SK-N-SH (cell line): ENCODE results near the gene EFCAB14. TPM values are rescaled to one million over a fixed set of nuclear protein-coding genes. Genes with fewer than 3 reads are reported as not detected.
A peak's percentile ranks its signal among the peaks of the same experiment; 100 is the strongest.

ENCODE experiments used
- CTCF ChIA-PET: fragments of 300-600, 350-600 bp; formaldehyde crosslinking; extraction: SDS; loops from one replicate; lab custom pipeline; 2021; lab: Yijun Ruan, JAX
- POLR2A ChIA-PET: fragments of 350-600 bp; sonication (Branson Sonifier 250); formaldehyde crosslinking; extraction: SDS; loops from one replicate; lab custom pipeline; 2020; ENCODE audit warnings: antibody characterized with exemption, inconsistent platforms; lab: Yijun Ruan, JAX
- DNase-seq: peaks from one replicate; pipeline ENCODE4 v3.0.0; 2012
- H2AFZ ChIP-seq: fragments of 200-600 bp; sonication (generic); 2 replicates; pipeline ENCODE4 v1.8.1; 2016; ENCODE audit warnings: antibody characterized with exemption, mild to moderate bottlenecking, low read depth
- H3F3A ChIP-seq: fragments of 200-600 bp; sonication (generic); replicated peaks from 2 replicates; pipeline ENCODE3; 2016; ENCODE audit warnings: antibody characterized with exemption, mild to moderate bottlenecking; ENCODE audit not compliant: insufficient read depth
- H3K27ac ChIP-seq, 2 experiments: fragments of 200-500 bp in 1 of 2; fragments of 200-600 bp in 1 of 2; sonication (Bioruptor generic) in 1 of 2; sonication (generic), shearing (Covaris generic) in 1 of 2; 2 replicates each; pipeline versions ENCODE4 v1.5.1 to v1.6.1; 2014 to 2016; ENCODE audit warnings: low read depth in 2 of 2, inconsistent platforms in 1 of 2, low read length in 1 of 2, mild to moderate bottlenecking in 1 of 2, mixed read lengths in 1 of 2
- H3K27me3 ChIP-seq: fragments of 200-600 bp; sonication (generic), shearing (Covaris generic); 2 replicates; pipeline ENCODE4 v1.6.1; 2016; ENCODE audit warnings: mixed run types; ENCODE audit not compliant: insufficient read depth
- H3K36me3 ChIP-seq, 2 experiments: fragments of 200-500 bp in 1 of 2; fragments of 200-600 bp in 1 of 2; sonication (Bioruptor generic) in 1 of 2; sonication (generic) in 1 of 2; replicated peaks in 1 of 2; 2 replicates each; pipeline versions ENCODE3 to v1.5.1; 2014 to 2016; ENCODE audit warnings: low read length in 1 of 2, mild to moderate bottlenecking in 1 of 2; ENCODE audit not compliant: insufficient read depth in 2 of 2, control insufficient read depth in 1 of 2
- H3K4me1 ChIP-seq, 2 experiments: fragments of 200-500 bp in 1 of 2; fragments of 200-600 bp in 1 of 2; sonication (Bioruptor generic) in 1 of 2; sonication (generic), shearing (Covaris generic) in 1 of 2; 2 replicates each; pipeline versions ENCODE4 v1.5.1 to v1.6.1; 2014 to 2016; ENCODE audit warnings: low read depth in 1 of 2, low read length in 1 of 2, mixed run types in 1 of 2; ENCODE audit not compliant: insufficient read depth in 2 of 2, control insufficient read depth in 1 of 2
- H3K4me2 ChIP-seq: fragments of 200-600 bp; sonication (generic), shearing (Covaris generic); 2 replicates; pipeline ENCODE4 v1.6.1; 2017; ENCODE audit warnings: mixed run types
- H3K4me3 ChIP-seq, 2 experiments: fragments of 200-500 bp in 1 of 2; fragments of 200-600 bp in 1 of 2; sonication (Bioruptor generic) in 1 of 2; sonication (generic), shearing (Covaris generic) in 1 of 2; 2 replicates each; pipeline versions ENCODE4 v1.5.1 to v1.8.1; 2014 to 2016; ENCODE audit warnings: low read depth in 2 of 2, inconsistent platforms in 1 of 2, low read length in 1 of 2, mild to moderate bottlenecking in 1 of 2, mixed read lengths in 1 of 2, moderate library complexity in 1 of 2
- H3K79me2 ChIP-seq: fragments of 200-600 bp; sonication (generic); 2 replicates; pipeline ENCODE4 v1.8.1; 2017; ENCODE audit warnings: mild to moderate bottlenecking; ENCODE audit not compliant: insufficient read depth
- H3K9ac ChIP-seq: fragments of 200-600 bp; sonication (generic); 2 replicates; pipeline ENCODE4 v1.6.1; 2017; ENCODE audit warnings: mixed run types
- H3K9me2 ChIP-seq: fragments of 200-600 bp; sonication (generic); 2 replicates; pipeline ENCODE4 v1.6.1; 2017; ENCODE audit warnings: mixed run types
- H3K9me3 ChIP-seq: fragments of 200-600 bp; sonication (generic); 2 replicates; pipeline ENCODE4 v1.6.1; 2017; ENCODE audit warnings: mixed run types, mild to moderate bottlenecking, moderate library complexity
- H4K20me1 ChIP-seq: fragments of 200-600 bp; sonication (generic); 2 replicates; pipeline ENCODE4 v1.6.1; 2017; ENCODE audit warnings: mild to moderate bottlenecking, mixed run types; ENCODE audit not compliant: insufficient read depth
- CHD2 ChIP-seq: fragments of 150-350 bp; IDR thresholded peaks from 2 replicates; pipeline ENCODE4 v1.6.1; 2018; ENCODE audit warnings: low read length; ENCODE audit not compliant: partially characterized antibody
- ELF1 ChIP-seq: IDR thresholded peaks from 2 replicates; pipeline ENCODE4 v1.4.0; 2012
- FOSL2 ChIP-seq: IDR thresholded peaks from 2 replicates; pipeline ENCODE4 v1.4.0; 2012; ENCODE audit warnings: low read depth, mild to moderate bottlenecking, moderate library complexity, borderline replicate concordance
- FOXJ3 ChIP-seq: sonication (generic); formaldehyde crosslinking; IDR thresholded peaks from 2 replicates; pipeline ENCODE4 v1.5.1; 2020; ENCODE audit warnings: mild to moderate bottlenecking, missing genetic modification reagents
- GABPA ChIP-seq: IDR thresholded peaks from 2 replicates; pipeline ENCODE4 v1.4.0; 2012; ENCODE audit warnings: low read depth, mild to moderate bottlenecking
- GATA2 ChIP-seq: sonication (generic); formaldehyde crosslinking; IDR thresholded peaks from 2 replicates; pipeline ENCODE4 v1.5.0; 2020; ENCODE audit warnings: mild to moderate bottlenecking, missing genetic modification reagents
- IRF3 ChIP-seq: fragments of 150-350 bp; IDR thresholded peaks from 2 replicates; pipeline ENCODE4 v1.6.1; 2016; ENCODE audit warnings: mild to moderate bottlenecking, low read depth, low read length
- MEF2A ChIP-seq: IDR thresholded peaks from 2 replicates; pipeline ENCODE4 v1.4.0; 2012; ENCODE audit warnings: low read depth, borderline replicate concordance
- NFIC ChIP-seq: IDR thresholded peaks from 2 replicates; pipeline ENCODE4 v1.4.0; 2012; ENCODE audit warnings: borderline replicate concordance
- NRF1 ChIP-seq: IDR thresholded peaks from 2 replicates; pipeline ENCODE4 v1.6.1; 2012; ENCODE audit warnings: low read depth, mild to moderate bottlenecking, low read length
- POLR2AphosphoS5 ChIP-seq: IDR thresholded peaks from 2 replicates; pipeline ENCODE4 v1.6.1; 2012; ENCODE audit warnings: low read depth, low read length
- RAD21 ChIP-seq: IDR thresholded peaks from 2 replicates; pipeline ENCODE4 v1.6.1; 2012; ENCODE audit warnings: mild to moderate bottlenecking, low read length
- RCOR1 ChIP-seq: fragments of 150-350 bp; IDR thresholded peaks from 2 replicates; pipeline ENCODE4 v1.6.1; 2017; ENCODE audit warnings: antibody characterized with exemption, low read length
- SMC3 ChIP-seq: IDR thresholded peaks from 2 replicates; pipeline ENCODE4 v1.6.1; 2012; ENCODE audit warnings: low read depth, low read length, improper control_type of control experiment
- TAF1 ChIP-seq: IDR thresholded peaks from 2 replicates; pipeline ENCODE4 v1.6.1; 2012; ENCODE audit warnings: low read depth, mild to moderate bottlenecking, low read length, moderate library complexity, borderline replicate concordance
- USF2 ChIP-seq: fragments of 150-350 bp; IDR thresholded peaks from 2 replicates; pipeline ENCODE4 v1.6.1; 2017; ENCODE audit warnings: antibody characterized with exemption, low read length, low read depth, borderline replicate concordance
- YY1 ChIP-seq: IDR thresholded peaks from 2 replicates; pipeline ENCODE4 v1.4.0; 2012; ENCODE audit warnings: low read depth, mild to moderate bottlenecking
- WGBS: methylation state at CpG from one replicate; pipeline ENCODE4 v1.1.6; 2017; ENCODE audit warnings: low lambda C conversion rate; 5-methylcytosine and 5-hydroxymethylcytosine counted together
- polyA plus RNA-seq, 3 experiments: library from polyadenylated mRNA; depleted of rRNA; stranded (reverse); fragments of >200 nt; gene quantifications; 2 replicates each; pipeline ENCODE4 v1.2.3, GENCODE V29; 2012

Gene EFCAB14
- polyA plus RNA-seq, 1 of the 3 experiments (the other 2 are of a cell fraction): 13.6 TPM

DNA sequence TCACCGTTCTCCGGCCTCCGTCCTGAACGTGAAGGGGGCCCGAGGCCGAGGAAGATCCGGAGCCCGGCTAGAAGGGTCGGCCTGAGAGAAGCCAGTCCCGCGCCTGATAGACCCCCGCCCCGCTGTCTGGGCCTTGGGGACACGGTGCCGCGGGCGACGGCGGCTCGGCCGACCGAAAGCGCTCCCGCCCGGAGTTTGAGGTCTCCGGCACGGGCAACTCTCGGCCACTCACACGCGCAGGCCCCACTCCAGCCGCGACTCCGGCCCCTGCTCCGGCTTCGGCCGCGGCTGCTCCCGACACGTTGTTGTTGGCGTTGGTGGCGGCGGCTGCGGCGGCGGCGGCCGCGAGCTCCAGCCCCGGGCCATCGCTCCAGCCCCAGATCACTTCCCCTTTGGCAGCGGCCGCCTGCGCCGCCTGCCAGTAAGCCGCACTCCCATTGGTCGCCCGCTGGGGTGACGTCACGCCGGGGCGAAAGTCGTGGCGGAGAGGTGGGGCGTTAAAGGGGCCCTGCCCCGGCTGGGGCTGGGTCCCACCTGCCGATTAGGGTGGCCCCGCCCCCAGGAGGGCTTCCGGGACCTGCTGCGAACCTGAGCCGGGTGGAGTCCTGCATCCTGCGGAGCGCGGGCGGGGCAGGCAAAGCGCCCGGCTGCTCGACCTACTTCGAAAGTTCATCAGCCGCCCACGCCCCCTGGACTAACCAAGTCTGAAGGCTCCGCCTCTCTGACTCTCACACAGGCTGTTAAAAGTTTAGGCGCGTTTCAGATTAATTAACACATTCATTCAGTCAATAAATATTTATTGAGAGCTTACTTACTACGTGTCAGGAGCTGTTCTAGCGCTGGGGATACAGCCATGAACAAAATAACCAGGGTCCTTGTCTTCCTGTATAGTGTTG lies at the start of gene EFCAB14 (continued):
- TF ChIP-seq IRF3: no peak
- peak; percentile 71; the same call in 1 of the 2 replicates for TF ChIP-seq NFIC
- no peak for TF ChIP-seq MEF2A
- TF ChIP-seq GATA2 (CRISPR knock-in tag): no peak
- no peak; the same call in 1 of the 2 replicates for TF ChIP-seq YY1
- peak; percentile 70; the same call in 1 of the 2 replicates for TF ChIP-seq TAF1
- no peak for TF ChIP-seq USF2
- TF ChIP-seq RAD21: no peak
- TF ChIP-seq ELF1: peak; percentile 91
- TF ChIP-seq NRF1: no peak
- no peak; the same call in 1 of the 2 replicates for TF ChIP-seq GABPA
- TF ChIP-seq RCOR1: no peak
- TF ChIP-seq FOSL2: no peak
- peak; percentile 17 for TF ChIP-seq POLR2AphosphoS5
- no peak for TF ChIP-seq FOXJ3 (CRISPR knock-in tag)

- H3K79me2 ChIP-seq: no peaks in the 10 kb centered on the region
- no peaks in the 10 kb centered on the region for H3F3A ChIP-seq
- no peaks in the 10 kb centered on the region for H3K36me3 ChIP-seq
- no peak for DNase-seq
- no peak overlapping the region for H3K27ac ChIP-seq
- no peaks in the 10 kb centered on the region for H3K4me1 ChIP-seq
- H3K9ac ChIP-seq: no peak overlapping the region
- TF ChIP-seq GATA2 (CRISPR knock-in tag) (no peak), SMC3 (no peak), CHD2 (no peak)
- no peak overlapping the region for H3K4me2 ChIP-seq
- H2AFZ ChIP-seq: no peak overlapping the region
- no peak overlapping the region for H3K4me3 ChIP-seq
- ChIA-PET POLR2A (no interaction called here), CTCF (interaction anchor here (0.9 to 1.9 kb wide), 2 partner anchors 8 to 16 kb away, joined by 3 to 4 read pairs; no protein-coding TSS in a partner anchor)
- no peaks in the 10 kb centered on the region for H4K20me1 ChIP-seq
- no peaks in the 10 kb centered on the region for H3K9me3 ChIP-seq
- H3K27me3 ChIP-seq: no peaks in the 10 kb centered on the region; the same call in 1 of the 2 replicates
- no peaks in the 10 kb centered on the region for H3K9me2 ChIP-seq
- WGBS: 28% methylated on average over 5 of the region's 5 CpGs
Measured at GRCh38 chr1:46768445-46768844, 49.5 kb upstream of the EFCAB14 start.
